G401 (cell line): ENCODE measurements around the gene KIF12. TPM values are rescaled to one million over a fixed set of nuclear protein-coding genes. Genes with fewer than 3 reads are reported as not detected.

Source experiments
- DNase-seq: peaks from one replicate; pipeline ENCODE4 v3.0.0-alpha.2; 2015; ENCODE audit warnings: low spot score
- in situ Hi-C: cut with HindIII; loops from 2 replicates; pipeline ENCODE4 v1.10.0; 2016; ENCODE audit warnings: low sequenced_read_pairs, mixed read lengths
- total RNA-seq: library from RNA; depleted of rRNA; stranded (reverse); fragments of >200 nt; shearing (Covaris generic); gene quantifications from 2 replicates; pipeline ENCODE4 v1.2.3, GENCODE V29; 2014

Gene KIF12
- total RNA-seq, 1 experiment from 2014 or later = 0.27 TPM

DNA sequence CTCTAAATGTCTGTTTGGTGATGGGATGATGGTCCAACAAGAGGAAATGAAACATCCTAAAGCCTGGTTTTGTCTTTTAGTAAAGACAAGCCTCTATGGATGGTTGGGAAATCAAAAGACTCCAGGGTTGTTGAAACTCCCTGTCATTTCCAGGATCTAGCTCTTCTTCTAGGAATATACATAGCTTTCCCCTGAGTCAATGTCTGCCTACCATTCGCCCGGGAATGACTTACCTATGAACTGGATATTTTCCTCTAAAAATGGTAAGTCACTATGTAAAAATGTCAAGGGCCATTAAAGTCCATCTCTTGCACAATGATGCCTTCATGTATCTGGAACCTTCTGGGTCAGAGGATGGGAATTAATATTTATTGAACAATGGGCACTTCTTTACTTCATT, 11.1 kb upstream of the KIF12 start:
- no peak for DNase-seq
- in situ Hi-C loops = no loop called here

DNA sequence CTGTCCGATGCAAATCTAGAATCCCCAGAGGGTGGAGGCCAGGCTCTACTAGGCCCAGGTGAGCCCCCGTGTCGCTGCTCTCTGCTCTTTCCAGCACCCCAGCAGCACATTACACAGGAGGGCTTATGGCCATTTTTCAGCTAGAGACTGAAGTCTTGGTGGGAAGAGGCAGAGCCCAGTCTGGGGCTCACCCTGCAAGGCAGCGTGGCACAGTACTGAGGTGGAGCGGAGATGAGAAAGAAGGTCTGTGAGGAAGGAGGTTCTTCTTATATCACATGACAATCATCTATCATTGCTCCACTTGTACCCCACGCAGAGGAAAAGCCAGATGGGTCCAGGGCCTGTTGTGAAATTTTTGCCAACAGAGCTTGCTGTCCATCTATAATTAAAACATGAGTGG, 10.0 kb upstream of the KIF12 start:
- DNase-seq = no peak
- in situ Hi-C loops = loop anchor here (5.0 kb wide), 1 partner anchor 93 kb away; no protein-coding TSS in a partner anchor

DNA sequence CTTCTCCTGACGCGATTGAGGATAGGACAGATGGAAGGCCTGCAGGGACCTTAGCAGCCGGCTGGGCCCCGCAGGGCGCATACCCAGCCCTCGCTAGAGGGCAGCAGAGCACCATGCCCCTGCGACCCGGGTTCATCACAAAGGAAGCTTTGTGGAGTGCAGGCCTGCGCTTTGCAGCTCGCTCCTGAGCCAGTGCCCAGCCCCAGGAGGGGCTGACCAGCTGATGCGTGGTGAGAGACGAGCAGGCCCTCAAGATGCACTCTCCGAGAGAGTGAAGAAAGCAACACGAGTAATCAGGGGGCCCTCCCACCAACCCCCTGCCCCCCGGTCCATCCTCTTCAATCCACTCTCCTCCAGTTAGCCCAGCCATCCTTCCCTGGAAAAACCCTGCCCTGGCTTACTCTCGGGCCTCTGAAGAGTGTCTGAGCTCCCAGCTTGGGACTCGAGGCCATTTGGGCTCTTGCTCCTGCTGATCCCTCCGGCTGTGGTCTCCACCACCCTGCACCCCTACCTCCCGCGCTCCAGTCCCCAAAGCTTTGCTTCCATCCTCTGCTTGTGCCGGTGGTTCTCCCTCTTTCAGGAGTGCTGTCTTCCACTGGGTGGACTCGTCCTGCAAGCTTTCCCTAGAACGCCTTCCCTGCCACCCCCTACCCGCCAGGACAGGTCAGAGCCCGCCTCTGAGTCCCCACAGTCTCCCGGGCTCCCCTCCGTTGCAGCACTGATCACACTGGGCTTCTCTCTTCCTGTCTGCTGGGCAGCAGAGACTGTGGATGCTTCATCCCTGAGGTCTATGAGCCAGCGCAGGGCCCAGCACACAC, 9.1 kb upstream of the KIF12 start:
- peak; percentile 83 for DNase-seq
- in situ Hi-C loops = loop anchor here (5.0 kb wide), 1 partner anchor 94 kb away; no protein-coding TSS in a partner anchor

DNA sequence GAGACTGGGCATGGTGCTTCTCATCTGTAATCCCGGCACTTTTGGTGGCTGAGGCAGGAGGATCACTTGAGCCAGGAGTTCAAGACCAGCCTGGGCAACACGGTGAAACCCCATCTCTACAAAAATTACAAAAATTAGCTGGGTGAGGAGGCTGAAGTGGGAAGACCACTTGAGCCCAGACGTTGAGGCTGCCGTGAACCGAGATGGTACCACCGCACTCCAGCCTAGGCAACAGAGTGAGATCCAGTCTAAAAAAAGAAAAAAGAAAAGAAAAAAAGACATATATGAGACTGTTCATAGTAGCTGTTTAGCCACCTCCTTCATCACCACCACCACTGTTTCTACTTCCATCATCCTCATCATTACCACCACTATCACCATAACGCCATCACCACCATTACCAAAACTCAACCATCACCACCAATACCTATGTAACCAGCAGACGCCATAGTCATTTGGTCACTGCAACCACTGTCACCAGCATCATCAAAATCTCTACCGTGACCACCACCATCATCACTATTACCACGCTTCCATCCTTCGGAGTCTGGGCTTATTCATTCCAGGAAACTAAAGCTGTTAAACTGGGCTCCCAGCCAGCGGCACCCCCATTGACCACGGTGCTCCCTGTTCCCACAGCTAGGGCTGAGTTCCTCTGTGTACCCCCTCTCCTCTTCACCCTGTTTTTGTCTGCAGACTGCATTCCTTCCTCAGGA, 8.4 kb upstream of the KIF12 start:
- no peak for DNase-seq
- in situ Hi-C loops = loop anchor here (5.0 kb wide), 1 partner anchor 95 kb away; no protein-coding TSS in a partner anchor

DNA sequence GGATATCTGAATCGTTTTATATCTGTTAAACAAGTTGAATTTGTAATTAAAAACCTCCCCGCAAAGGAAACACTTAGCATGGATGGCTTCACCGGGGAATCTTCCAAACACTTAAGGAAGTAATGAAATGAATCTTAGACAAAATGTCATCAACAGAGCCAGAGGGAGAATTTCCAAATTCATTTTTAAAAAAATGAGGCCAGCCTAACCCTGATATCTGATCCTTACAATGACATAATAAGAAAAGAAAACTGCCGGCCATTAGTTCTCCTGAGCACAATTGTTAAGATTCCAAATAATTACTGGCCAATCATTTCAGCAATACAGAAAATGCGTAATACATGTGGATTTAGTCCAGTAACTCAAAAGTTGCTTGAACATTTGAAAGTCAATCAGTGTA, 6.1 kb upstream of the KIF12 start:
- no peak for DNase-seq
- in situ Hi-C loops = loop anchor here (5.0 kb wide), 1 partner anchor 97 kb away; no protein-coding TSS in a partner anchor

DNA sequence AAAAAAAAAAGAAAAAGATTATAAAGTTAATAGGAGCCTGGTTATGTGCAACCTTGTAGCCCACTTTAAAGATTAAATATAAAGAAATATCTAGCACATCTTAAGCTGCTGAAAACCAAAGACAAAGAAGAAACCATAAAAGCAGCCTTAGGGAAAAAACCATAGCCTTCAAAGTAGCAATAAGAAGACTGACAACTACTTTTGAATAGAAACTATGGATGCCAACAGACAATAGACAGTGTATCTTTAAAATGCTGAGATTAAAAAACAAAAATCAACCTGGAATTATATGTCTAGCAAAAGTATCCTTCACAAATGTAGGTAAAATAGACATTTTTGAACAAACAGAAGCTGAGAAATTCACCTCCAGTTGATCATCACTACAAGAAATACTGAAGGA, 3.4 kb upstream of the KIF12 start:
- in situ Hi-C loops = no loop called here

DNA sequence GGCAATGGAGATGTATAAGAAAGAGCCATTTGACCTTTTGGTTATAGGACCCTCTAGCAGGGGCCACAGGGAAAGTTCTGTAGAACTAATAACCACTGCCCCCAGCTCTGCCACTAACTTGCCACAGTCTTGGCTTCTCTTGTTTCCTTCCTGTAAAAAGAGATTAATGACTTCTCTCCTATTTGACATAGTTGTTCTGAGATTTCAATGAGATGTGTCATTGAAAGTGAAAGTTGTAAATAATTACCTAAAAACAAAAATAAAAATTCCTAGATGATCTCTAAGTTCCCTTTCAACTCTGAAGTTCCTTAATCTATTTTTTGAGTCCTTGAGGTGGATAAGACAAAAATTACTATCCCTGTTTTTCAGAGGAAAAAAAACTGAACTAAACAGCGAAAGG, 1.4 kb upstream of the KIF12 start:
- DNase-seq = no peak
- in situ Hi-C loops = no loop called here

More for the DNA sequence above, 3.4 kb upstream of the KIF12 start:
- DNase-seq = no peak

DNA sequence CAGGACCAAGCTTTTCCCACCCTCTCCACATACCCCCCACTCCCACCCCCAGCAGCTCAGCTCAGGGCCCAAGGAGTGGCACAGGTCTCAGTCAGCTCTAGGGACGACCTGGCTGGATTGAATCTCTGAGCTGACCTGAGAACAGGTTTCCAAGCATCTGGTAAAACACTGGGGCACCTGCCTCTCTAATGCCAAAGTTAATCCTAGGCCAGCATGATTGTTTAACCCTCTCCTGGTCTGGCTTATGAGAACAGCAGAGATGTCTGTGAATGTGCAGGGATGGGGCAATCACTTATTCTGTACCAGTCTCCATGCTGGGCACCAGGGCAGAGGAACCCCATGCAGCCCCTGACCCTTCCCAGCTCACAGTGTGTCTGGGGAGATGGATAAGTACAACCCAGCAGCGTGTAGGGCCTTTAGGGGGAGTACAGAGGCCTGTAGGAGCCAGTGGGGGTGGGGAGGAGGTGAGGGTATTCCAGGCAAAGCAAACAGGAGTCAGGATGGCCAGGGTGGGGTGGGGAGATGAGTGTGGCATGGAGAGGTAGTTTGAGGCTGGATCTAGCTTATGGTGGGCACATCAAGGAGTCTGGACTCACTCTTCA, 678 bp upstream of the KIF12 start:
- peak; percentile 49 for DNase-seq
- in situ Hi-C loops = no loop called here

DNA sequence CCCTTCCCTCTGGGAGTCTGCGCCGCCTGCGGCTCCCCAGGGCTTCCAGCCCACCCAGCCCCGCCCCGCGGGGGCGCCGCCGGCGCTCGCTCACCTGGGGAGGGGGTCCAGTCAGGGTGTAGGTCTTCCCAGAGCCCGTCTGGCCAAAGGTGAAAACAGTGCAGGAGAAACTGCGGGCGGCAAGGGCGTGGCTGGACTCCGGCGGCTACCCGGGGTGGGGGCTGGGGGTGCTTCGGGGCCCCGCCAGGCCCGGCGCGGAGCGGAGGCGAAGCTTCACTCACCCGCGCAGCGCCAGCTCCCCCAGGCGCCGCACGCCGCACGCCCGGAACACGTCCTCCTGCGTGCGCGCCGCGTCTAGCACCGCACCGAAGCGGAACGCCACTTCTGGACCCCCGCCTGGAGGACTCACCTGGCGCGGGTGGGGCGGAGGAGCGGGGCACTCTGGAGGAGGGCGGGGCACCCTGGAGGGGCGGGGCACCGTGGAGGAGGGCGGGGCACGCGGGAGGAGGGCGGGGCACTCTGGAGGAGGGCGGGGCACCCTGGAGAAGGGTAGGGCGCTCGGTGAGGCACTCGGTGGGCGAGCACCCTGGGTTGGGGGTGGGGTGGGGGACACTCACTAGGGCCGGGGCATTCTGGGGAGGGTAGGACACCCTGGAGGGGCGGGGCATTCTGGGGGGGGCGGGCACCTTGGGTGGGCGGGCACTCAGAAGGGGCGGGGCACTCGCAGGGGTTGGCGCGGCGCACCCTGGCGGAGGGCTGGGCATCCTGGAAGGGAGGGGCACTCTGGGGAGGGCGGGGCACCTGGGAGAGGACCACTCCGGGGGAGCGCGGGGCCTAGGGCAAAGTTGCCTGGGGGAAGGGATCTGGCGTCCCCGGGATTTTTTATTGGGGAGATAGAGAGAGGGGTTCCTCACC, 814 bp downstream of the KIF12 start:
- DNase-seq = peak; percentile 32
- in situ Hi-C loops = no loop called here

DNA sequence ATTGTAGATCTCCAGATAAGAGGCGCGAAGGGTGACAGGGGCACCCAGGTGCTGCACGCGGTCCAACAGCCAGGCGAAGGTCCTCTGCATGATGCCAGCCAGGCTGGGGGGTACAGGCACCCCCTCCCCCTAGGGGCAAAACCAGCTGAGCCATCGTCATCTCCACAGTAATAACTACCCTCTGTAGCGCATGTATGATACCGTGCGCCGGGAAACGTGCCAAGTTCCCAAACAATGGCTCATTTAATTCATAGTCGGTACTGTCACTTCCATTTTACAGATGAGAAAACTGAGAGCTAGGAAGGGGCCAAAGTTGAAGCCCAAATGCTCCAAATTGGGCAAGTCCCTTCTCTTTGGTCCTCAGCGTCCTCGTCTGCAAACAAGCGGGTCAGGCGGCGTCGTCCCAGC, 1.5 kb downstream of the KIF12 start:
- no peak for DNase-seq
- in situ Hi-C loops = no loop called here

DNA sequence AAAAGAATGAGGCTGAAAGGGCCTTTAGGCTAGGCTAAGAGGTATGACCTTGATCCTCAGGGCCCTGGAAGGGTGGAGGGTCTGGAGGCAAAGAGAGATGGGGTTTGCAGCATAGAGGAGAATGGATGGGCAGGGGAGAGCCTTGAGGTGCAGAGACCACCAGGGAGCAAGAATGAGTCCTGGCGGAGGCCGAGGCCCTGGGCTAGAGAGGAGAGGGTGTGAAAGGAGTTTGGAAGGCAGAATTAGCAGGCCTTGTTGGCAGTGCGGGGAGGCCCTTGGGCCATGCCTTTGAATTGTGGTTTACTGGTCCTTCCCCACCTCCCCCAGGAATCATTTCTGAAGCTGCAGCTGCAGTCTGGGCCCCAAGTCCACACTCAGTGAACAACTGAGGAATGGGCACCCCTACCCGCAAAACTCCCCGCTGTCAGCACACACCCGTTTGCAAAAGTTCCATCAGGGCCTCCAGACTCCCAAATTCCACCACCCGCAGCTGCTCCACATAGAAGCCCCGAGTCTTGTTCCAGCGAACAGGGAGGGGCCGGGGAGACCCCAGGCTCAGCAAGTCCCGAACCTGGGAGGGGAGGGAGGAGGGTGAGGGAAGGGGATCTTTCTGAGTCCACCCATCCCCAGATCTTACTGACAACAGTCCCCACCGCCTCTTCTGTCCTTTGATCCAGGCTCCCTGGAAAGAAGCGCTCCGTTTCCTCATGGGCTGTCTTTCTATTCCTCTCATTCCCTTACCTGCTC, 2.1 kb downstream of the KIF12 start:
- DNase-seq = no peak
- in situ Hi-C loops = no loop called here

DNA sequence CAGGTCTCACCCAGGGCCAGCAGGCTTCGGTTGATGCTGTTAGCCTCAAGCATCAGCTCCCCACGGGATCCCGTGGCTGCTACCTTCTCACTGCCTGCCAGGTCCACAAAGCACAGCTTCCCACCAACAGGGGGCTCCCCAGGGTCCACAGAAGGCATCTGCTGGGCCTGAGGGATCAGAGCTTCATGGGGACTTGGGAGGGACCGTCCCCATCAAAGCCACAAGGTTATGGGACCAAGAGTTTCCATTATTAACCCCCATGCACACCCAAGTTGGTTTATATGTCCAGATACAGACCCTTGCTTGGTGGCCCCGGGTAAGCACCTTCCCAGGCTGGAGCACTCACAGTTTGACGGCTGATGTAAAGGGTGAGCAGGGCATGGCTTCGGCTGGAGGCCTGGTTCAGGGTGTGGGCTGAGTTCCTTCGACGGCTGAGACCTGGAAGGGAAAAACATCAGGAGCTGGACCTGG, 3.0 kb downstream of the KIF12 start:
- in situ Hi-C loops = no loop called here

DNA sequence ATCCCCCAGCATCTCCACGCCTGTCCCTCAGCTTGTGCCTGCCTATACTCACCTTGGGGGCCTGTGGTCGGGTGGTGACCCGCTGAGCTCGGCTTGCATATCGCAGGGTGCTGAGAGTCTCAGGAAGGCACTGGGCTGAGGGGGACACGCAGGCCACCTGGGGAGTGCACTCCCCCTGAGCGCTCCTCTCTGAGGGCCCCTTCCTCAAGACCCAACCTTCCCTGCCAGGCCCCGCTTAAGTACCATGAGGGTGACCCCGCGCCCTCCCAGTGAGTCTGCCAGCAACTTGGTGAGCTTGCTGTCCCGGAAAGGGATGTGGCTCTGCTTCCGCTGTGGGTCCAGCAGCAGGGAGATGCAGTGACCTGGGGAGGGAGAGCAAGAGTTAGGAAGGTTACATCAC, 4.1 kb downstream of the KIF12 start:
- no peak for DNase-seq
- in situ Hi-C loops = no loop called here

More for the DNA sequence above, 3.0 kb downstream of the KIF12 start:
- DNase-seq = no peak

DNA sequence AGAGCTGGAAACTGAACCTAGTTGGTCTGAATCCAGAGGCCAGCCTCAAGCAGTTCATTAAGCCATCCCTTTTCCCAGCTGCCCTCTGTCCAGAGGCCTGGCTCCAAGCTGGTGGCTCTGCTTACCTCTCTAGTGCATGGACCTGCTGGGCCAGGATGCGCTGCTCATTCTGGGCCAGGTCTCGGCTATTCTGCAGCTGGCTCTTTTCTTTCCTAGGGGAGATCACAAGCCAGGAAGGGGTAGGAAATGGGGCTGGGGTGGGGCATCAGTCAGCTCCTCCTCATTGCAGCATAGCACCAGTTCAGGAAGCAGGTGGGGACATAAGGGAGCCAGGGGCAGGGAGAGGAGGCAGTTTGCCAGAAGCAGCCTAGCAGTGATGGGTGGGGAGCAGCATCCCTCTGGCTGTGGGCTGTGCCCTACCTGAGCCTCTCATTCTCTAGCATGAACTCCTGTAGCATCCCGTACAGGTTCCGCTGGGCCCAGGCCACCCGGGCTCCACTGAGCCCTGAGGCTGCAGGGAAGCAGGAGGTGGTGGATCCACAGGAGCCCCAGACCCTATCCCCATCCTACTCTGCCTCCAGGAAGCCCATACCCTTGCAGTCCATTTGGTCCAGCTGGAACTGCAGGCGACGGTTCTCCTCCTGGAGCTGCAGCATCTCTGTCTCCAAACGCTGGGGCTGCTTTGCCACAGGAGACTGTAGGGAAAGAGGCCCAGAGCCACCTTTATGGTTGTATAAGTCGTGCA, 5.2 kb downstream of the KIF12 start:
- no peak for DNase-seq
- in situ Hi-C loops = no loop called here

DNA sequence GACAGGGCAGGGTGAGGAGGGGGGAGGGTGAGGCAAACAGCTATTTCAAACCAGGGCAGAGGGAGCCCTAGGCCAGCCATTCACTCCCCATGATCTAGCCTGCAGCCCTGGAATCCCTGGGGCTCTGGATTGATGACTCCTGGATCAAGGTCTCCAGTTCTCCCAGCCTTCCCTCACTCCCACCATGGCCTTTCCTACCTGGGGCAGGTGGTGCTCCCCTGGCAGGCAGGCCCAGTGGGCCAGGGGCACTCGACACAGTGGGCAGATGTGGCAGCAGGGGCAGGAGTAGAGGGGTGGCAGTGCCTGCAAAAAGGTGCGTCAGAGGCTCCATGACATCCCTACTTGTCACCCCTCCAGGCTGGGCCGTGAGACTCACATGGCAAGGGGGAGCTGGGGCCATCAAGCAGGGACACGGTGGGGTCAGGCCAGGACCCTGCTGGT, 6.0 kb downstream of the KIF12 start:
- in situ Hi-C loops = no loop called here
- DNase-seq = no peak

DNA sequence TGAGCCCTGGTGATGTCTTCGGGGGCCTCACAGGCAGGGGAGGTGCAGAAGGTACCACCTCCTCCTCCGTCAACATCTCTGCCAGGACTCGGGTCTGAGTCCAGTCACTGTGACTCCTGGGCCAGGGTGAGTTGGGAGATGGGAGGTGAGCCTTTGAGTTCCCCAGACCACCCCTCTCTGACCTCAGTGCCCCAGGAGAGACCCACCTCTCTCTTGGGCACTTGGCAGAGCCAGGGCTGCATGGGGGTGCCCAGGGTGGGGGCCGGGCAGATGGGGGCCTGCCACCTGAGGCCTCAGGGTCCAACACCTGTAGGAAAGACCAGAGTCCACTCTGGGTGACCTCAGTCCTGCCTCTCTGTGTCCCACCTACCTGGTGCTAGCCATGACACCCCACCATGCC, 6.8 kb downstream of the KIF12 start:
- DNase-seq = no peak
- in situ Hi-C loops = no loop called here

DNA sequence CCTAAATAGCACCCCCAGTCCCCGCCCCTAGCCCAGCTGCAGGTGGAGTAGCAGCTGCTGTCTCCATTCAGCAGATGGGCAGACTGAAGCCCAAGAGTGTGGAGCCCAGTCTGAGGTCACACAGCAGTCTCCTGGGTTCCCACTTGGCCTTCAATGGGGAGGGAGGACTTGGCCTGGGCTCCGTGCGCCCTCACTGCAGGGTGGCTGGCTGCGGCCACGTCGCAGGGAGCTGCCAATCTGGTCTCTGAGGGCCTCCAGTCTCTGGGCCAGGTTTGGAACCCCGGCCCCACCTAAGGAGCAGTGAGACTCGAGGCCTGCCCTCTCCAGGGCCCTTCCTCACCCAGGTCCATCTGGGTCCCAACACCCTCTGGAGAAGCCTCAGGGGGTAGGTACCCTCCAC, 7.4 kb downstream of the KIF12 start:
- in situ Hi-C loops = no loop called here
- no peak for DNase-seq

DNA sequence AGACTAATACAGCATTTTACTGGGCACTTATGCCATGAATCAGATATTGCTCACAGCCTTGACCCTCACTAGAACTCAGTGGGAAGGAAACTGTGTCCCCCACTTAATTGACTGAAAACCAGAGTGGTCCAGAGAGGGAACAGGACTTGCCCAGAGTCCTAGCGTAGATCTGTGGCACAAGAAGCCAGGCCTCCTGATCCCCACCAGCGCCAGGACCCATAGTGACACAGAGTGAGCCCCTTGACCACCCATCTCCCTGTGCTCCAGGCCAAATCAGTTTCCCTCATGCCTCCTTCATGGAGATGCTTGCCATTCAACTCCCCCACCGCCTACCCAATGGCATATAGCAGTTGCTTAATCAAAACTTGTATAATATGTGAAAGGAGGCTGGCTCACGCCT, 8.3 kb downstream of the KIF12 start:
- in situ Hi-C loops = no loop called here
- DNase-seq = no peak
